ENCODE measurements around the gene FNBP1. TPM values are rescaled to one million over a fixed set of nuclear protein-coding genes. Genes with fewer than 3 reads are reported as not detected.

FNBP1 gene
- total RNA-seq, 1 experiment from 2014 or later, result 53.6 TPM

- POLR2A ChIA-PET, result no interaction called here
- intact Hi-C loops (cut with micrococcal nuclease; ENCODE audit: unreplicated experiment), result no loop called here
- in situ Hi-C loops (cut with HindIII; ENCODE audit: low pct_unique_long_range_greater_than_20kb, low sequenced_read_pairs), result no loop called here
- H3K9me3 ChIP-seq (ENCODE audit: control insufficient read depth, insufficient read depth, low read depth, low read length), result no peaks in the 10 kb centered on the region
- DNase-seq (ENCODE audit: low read depth, low spot score) (no peak), ATAC-seq (no peak)
- no TSS peak for BruUV-seq (replicated peaks)
- H3K36me3 ChIP-seq (ENCODE audit: control insufficient read depth, insufficient read depth, low read length), result peaks cover 2% of the 10 kb centered on the region; the same call in 1 of the 2 replicates
- no peaks in the 10 kb centered on the region for H3K27me3 ChIP-seq (ENCODE audit: control insufficient read depth, insufficient read depth, low read length)
- TF ChIP-seq SIN3A (IDR thresholded peaks at IDR 0.05; ENCODE audit: borderline replicate concordance, insufficient read depth, low read depth, low read length) (no peak), POLR2AphosphoS5 (IDR thresholded peaks at IDR 0.05; ENCODE audit: low read depth, low read length) (no peak), TCF7L2 (IDR thresholded peaks at IDR 0.05; ENCODE audit: low read depth, low read length) (no peak), CTCF (IDR thresholded peaks at IDR 0.05) (no peak), REST (IDR thresholded peaks at IDR 0.05; ENCODE audit: insufficient read depth in 1 of 2, low read depth in 2 of 2, low read length in 1 of 2) (no peak)
- no peak overlapping the region for H3K4me3 ChIP-seq (ENCODE audit: low read depth in 2 of 2, low read length in 2 of 2)
- H3K4me1 ChIP-seq (ENCODE audit: control insufficient read depth, insufficient read depth, low read length), result no peaks in the 10 kb centered on the region
- H3K27ac ChIP-seq (ENCODE audit: low read length), result no peak overlapping the region
- CTCF ChIA-PET, result no interaction called here
These were observed 112.2 kb downstream of the FNBP1 start for GRCh38 chr9:129930743-129931142.

- BruUV-seq (replicated peaks), result no TSS peak
- H3K4me1 ChIP-seq (ENCODE audit: control insufficient read depth, insufficient read depth, low read length), result no peaks in the 10 kb centered on the region
- H3K4me3 ChIP-seq (ENCODE audit: low read depth in 2 of 2, low read length in 2 of 2), result no peak overlapping the region
- H3K36me3 ChIP-seq (ENCODE audit: control insufficient read depth, insufficient read depth, low read length), result peaks cover 2% of the 10 kb centered on the region; the same call in 1 of the 2 replicates
- intact Hi-C loops (cut with micrococcal nuclease; ENCODE audit: unreplicated experiment), result no loop called here
- H3K27me3 ChIP-seq (ENCODE audit: control insufficient read depth, insufficient read depth, low read length), result no peaks in the 10 kb centered on the region
- POLR2A ChIA-PET, result no interaction called here
- in situ Hi-C loops (cut with HindIII; ENCODE audit: low pct_unique_long_range_greater_than_20kb, low sequenced_read_pairs), result no loop called here
- no peak overlapping the region for H3K27ac ChIP-seq (ENCODE audit: low read length)
- no peak for DNase-seq (ENCODE audit: low read depth, low spot score)
- no peaks in the 10 kb centered on the region for H3K9me3 ChIP-seq (ENCODE audit: control insufficient read depth, insufficient read depth, low read depth, low read length)
- TF ChIP-seq TCF7L2 (IDR thresholded peaks at IDR 0.05; ENCODE audit: low read depth, low read length), result no peak
- TF ChIP-seq CTCF (IDR thresholded peaks at IDR 0.05), result no peak
- no peak for TF ChIP-seq SIN3A (IDR thresholded peaks at IDR 0.05; ENCODE audit: borderline replicate concordance, insufficient read depth, low read depth, low read length)
- TF ChIP-seq REST (IDR thresholded peaks at IDR 0.05; ENCODE audit: insufficient read depth in 1 of 2, low read depth in 2 of 2, low read length in 1 of 2), result no peak
- no peak for TF ChIP-seq POLR2AphosphoS5 (IDR thresholded peaks at IDR 0.05; ENCODE audit: low read depth, low read length)
- CTCF ChIA-PET, result no interaction called here
- ATAC-seq, result no peak
These were observed 113.4 kb downstream of the FNBP1 start for GRCh38 chr9:129929496-129930125.
